MCF 10A (cell line): ENCODE measurements around the gene POLD4. TPM values are rescaled to one million over a fixed set of nuclear protein-coding genes. Genes with fewer than 3 reads are reported as not detected.

ENCODE experiments used
- BruUV-seq: library from RNA; stranded (reverse); fragments of 400-500 nt; replicated peaks from 2 replicates; lab custom pipeline; 2021; lab: Mats Ljungman, UMichigan
- CTCF ChIA-PET: fragments of 300-600 bp; sonication (Branson Sonifier 250); formaldehyde crosslinking; extraction: SDS; loops from one replicate; lab custom pipeline; 2021; ENCODE audit warnings: antibody characterized with exemption, inconsistent platforms; lab: Yijun Ruan, JAX
- POLR2A ChIA-PET: fragments of 300-600, 350-650 bp; sonication (Branson Sonifier 250); formaldehyde crosslinking; extraction: SDS; loops from one replicate; lab custom pipeline; 2020; ENCODE audit warnings: antibody characterized with exemption, inconsistent platforms; lab: Yijun Ruan, JAX
- DNase-seq: peaks from one replicate; pipeline ENCODE4 v3.0.0-alpha.2; 2018; ENCODE audit not compliant: unreplicated experiment
- H3K27ac Mint-ChIP-seq: one replicate; pipeline ENCODE4 v1.8.0; 2022; ENCODE audit warnings: mild to moderate bottlenecking, low read depth, mixed read lengths; ENCODE audit not compliant: unreplicated experiment
- H3K27me3 Mint-ChIP-seq: one replicate; pipeline ENCODE4 v1.8.0; 2022; ENCODE audit warnings: mixed read lengths; ENCODE audit not compliant: insufficient read depth, unreplicated experiment
- H3K36me3 Mint-ChIP-seq: one replicate; pipeline ENCODE4 v1.8.0; 2022; ENCODE audit warnings: mild to moderate bottlenecking, moderate library complexity, mixed read lengths; ENCODE audit not compliant: insufficient read depth, unreplicated experiment
- H3K4me1 Mint-ChIP-seq: one replicate; pipeline ENCODE4 v1.8.0; 2022; ENCODE audit warnings: mixed read lengths; ENCODE audit not compliant: insufficient read depth, unreplicated experiment
- H3K4me3 Mint-ChIP-seq: one replicate; pipeline ENCODE4 v1.8.0; 2022; ENCODE audit warnings: mild to moderate bottlenecking, moderate library complexity, mixed read lengths; ENCODE audit not compliant: unreplicated experiment
- H3K9me3 Mint-ChIP-seq: one replicate; pipeline ENCODE4 v1.8.0; 2022; ENCODE audit warnings: mixed read lengths; ENCODE audit not compliant: unreplicated experiment
- CTCF ChIP-seq: fragments of 200-600 bp; IDR thresholded peaks from one replicate; pipeline ENCODE4 v1.8.0; 2022; ENCODE audit warnings: antibody characterized with exemption, mild to moderate bottlenecking; ENCODE audit not compliant: unreplicated experiment
- intact Hi-C: fragments of 100-400 bp; cut with micrococcal nuclease; formaldehyde crosslinking; loops from 2 replicates; pipeline ENCODE4 v1.14.1; 2022
- total RNA-seq: library from RNA; stranded (reverse); gene quantifications from 2 replicates; pipeline ENCODE4 v1.2.3, GENCODE V29; 2022

POLD4 gene
- total RNA-seq, 1 experiment from 2014 or later: 54.8 TPM

GRCh38 chr11:67374571-67375281 lies 21.4 kb upstream of the POLD4 start:
- DNase-seq: peak; percentile 47
- H3K27ac Mint-ChIP-seq: peak overlapping the region; percentile 73

GRCh38 chr11:67373648-67374570 lies 20.6 kb upstream of the POLD4 start:
- H3K36me3 Mint-ChIP-seq: peaks cover 11% of the 10 kb centered on the region
- BruUV-seq: no TSS peak
- H3K4me1 Mint-ChIP-seq: peaks cover 39% of the 10 kb centered on the region

More at GRCh38 chr11:67374571-67375281, 21.4 kb upstream of the POLD4 start:
- H3K9me3 Mint-ChIP-seq: no peaks in the 10 kb centered on the region
- CTCF ChIA-PET: interaction anchor here (0.7 to 19.3 kb wide), 2 partner anchors 17 to 107 kb away, joined by 3 to 659 read pairs; partner anchors contain the start of gene POLD4
- peak overlapping the region; percentile 84 for H3K4me3 Mint-ChIP-seq
- TF ChIP-seq CTCF: no peak
- intact Hi-C loops: loop anchor here (1.0 kb wide), 1 partner anchor 17 kb away; no protein-coding TSS in a partner anchor
- H3K4me1 Mint-ChIP-seq: peaks cover 47% of the 10 kb centered on the region
- H3K27me3 Mint-ChIP-seq: no peaks in the 10 kb centered on the region
- BruUV-seq: TSS peak; percentile 78
- peaks cover 14% of the 10 kb centered on the region for H3K36me3 Mint-ChIP-seq
- POLR2A ChIA-PET: interaction anchor here (1.2 to 6.9 kb wide), 5 partner anchors 10 to 29 kb away, joined by 3 to 91 read pairs (median 11); partner anchors contain the start of gene POLD4

GRCh38 chr11:67372993-67373647 lies 19.8 kb upstream of the POLD4 start, which contains the start of gene CLCF1:
Gene CLCF1 (minus strand): TSS chr11:67373598. CDS start chr11:67373539, 59 bp downstream.
- Mint-ChIP-seq H3K4me1 (peaks cover 39% of the 10 kb centered on the region), H3K36me3 (peaks cover 11% of the 10 kb centered on the region), H3K27ac (peak within 1 kb of the TSS; percentile 73), H3K9me3 (no peaks in the 10 kb centered on the region), H3K4me3 (peak within 1 kb of the TSS; percentile 84), H3K27me3 (no peaks in the 10 kb centered on the region)
- BruUV-seq: no TSS peak
- CTCF ChIA-PET: interaction anchor here (0.6 to 19.3 kb wide), 6 partner anchors 9 to 751 kb away, joined by 3 to 659 read pairs (median 3); partner anchors contain the start of gene POLD4
- intact Hi-C loops: no loop called here
- DNase-seq: peak; percentile 61
- TF ChIP-seq CTCF: no peak
- POLR2A ChIA-PET: interaction anchor here (0.9 to 6.9 kb wide), 10 partner anchors 10 to 606 kb away, joined by 3 to 91 read pairs (median 4); partner anchors contain the start of genes POLD4 and RAD9A

More at GRCh38 chr11:67373648-67374570, 20.6 kb upstream of the POLD4 start:
- peak; percentile 34 for TF ChIP-seq CTCF
- intact Hi-C loops: loop anchor here (1.0 kb wide), 1 partner anchor 17 kb away; no protein-coding TSS in a partner anchor
- POLR2A ChIA-PET: interaction anchor here (0.9 to 6.9 kb wide), 10 partner anchors 9 to 606 kb away, joined by 3 to 91 read pairs (median 4); partner anchors contain the start of genes POLD4 and RAD9A
- Mint-ChIP-seq H3K27me3 (no peaks in the 10 kb centered on the region), H3K27ac (peak overlapping the region; percentile 73), H3K4me3 (peak overlapping the region; percentile 84), H3K9me3 (no peaks in the 10 kb centered on the region)
- CTCF ChIA-PET: interaction anchor here (0.6 to 19.3 kb wide), 5 partner anchors 16 to 752 kb away, joined by 3 to 659 read pairs (median 3); partner anchors contain the start of gene POLD4
- DNase-seq: peak; percentile 96
